HUES64 (cell line): Measurements from ENCODE around the gene RGS6.

Experiments used
- H3K27ac ChIP-seq: 2 replicates; pipeline ENCODE4 v1.7.0; 2013; ENCODE audit warnings: low read depth, low read length, inconsistent platforms
- H3K27me3 ChIP-seq: 2 replicates; pipeline ENCODE4 v1.6.1; 2013; ENCODE audit warnings: mild to moderate bottlenecking, low read length; ENCODE audit not compliant: insufficient read depth
- H3K36me3 ChIP-seq: 2 replicates; pipeline ENCODE4 v1.6.1; 2013; ENCODE audit warnings: mild to moderate bottlenecking, low read length; ENCODE audit not compliant: insufficient read depth
- H3K4me1 ChIP-seq: 2 replicates; pipeline ENCODE4 v1.6.1; 2013; ENCODE audit warnings: mild to moderate bottlenecking, low read length, moderate library complexity; ENCODE audit not compliant: insufficient read depth
- H3K4me3 ChIP-seq: 2 replicates; pipeline ENCODE4 v1.5.1; 2013; ENCODE audit warnings: mild to moderate bottlenecking, low read length, moderate library complexity
- H3K9ac ChIP-seq: 2 replicates; pipeline ENCODE4 v1.6.1; 2013; ENCODE audit warnings: mild to moderate bottlenecking, low read depth, low read length
- H3K9me3 ChIP-seq: 2 replicates; pipeline ENCODE4 v1.6.1; 2013; ENCODE audit warnings: low read depth, low read length; ENCODE audit not compliant: insufficient read depth
- WGBS: fragments of 150-250, 120-280 bp; methylation state at CpG from one replicate; pipeline ENCODE4 v1.1.7; 2013; ENCODE audit warnings: missing lambda C conversion rate; 5-methylcytosine and 5-hydroxymethylcytosine counted together

Gene RGS6

GRCh38 chr14:72186523-72186922 lies 254.3 kb downstream of the RGS6 start:
- WGBS: 85% methylated on average over 3 of the region's 3 CpGs
- Histone ChIP-seq H3K4me1 (no peaks in the 10 kb centered on the region), H3K4me3 (no peak overlapping the region), H3K9me3 (no peaks in the 10 kb centered on the region), H3K36me3 (no peaks in the 10 kb centered on the region), H3K27ac (no peak overlapping the region), H3K27me3 (no peaks in the 10 kb centered on the region), H3K9ac (no peak overlapping the region)

- Histone ChIP-seq H3K9me3 (no peaks in the 10 kb centered on the region), H3K27ac (no peak overlapping the region), H3K4me1 (no peaks in the 10 kb centered on the region), H3K36me3 (no peaks in the 10 kb centered on the region), H3K4me3 (no peak overlapping the region), H3K27me3 (no peaks in the 10 kb centered on the region), H3K9ac (no peak overlapping the region)
- 89% methylated on average over 4 of the region's 4 CpGs for WGBS
Observed at GRCh38 chr14:72196237-72197015, 264.2 kb downstream of the RGS6 start.

- Histone ChIP-seq H3K4me3 (no peak overlapping the region), H3K9me3 (0 out of 2 replicates have a peak, but pooled peaks cover 3% of the 10 kb centered on the region)
Observed at GRCh38 chr14:72201645-72202044, 269.4 kb downstream of the RGS6 start.

DNA sequence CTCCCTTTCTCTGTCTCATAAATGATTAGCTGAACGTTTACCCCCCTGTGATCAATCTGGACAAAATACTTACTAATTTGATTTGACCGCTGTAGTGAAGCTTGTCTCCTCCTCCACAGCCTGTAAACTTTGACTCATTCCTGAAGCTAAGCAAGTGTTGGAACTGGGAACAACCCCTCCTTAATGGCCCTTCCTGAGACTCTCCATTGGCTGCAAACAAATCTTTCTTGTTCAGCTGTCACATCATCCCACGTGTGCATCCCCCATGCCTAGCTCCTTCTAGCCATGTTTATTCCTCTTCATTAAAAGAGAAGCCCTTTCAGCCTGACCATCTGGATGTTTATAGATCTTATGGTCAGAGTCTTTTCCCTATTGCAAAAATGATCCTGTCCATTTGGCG lies 281.2 kb downstream of the RGS6 start:
- Histone ChIP-seq H3K4me1 (no peaks in the 10 kb centered on the region), H3K27ac (no peak overlapping the region), H3K27me3 (no peaks in the 10 kb centered on the region), H3K36me3 (no peaks in the 10 kb centered on the region), H3K9me3 (no peaks in the 10 kb centered on the region), H3K4me3 (no peak overlapping the region), H3K9ac (no peak overlapping the region)
- WGBS: 96% methylated on average over 3 of the region's 4 CpGs

More at GRCh38 chr14:72201645-72202044, 269.4 kb downstream of the RGS6 start:
- Histone ChIP-seq H3K27me3 (no peaks in the 10 kb centered on the region), H3K4me1 (no peaks in the 10 kb centered on the region), H3K27ac (no peak overlapping the region), H3K9ac (no peak overlapping the region), H3K36me3 (no peaks in the 10 kb centered on the region)

GRCh38 chr14:72215080-72215479 lies 282.9 kb downstream of the RGS6 start:
- Histone ChIP-seq H3K36me3 (no peaks in the 10 kb centered on the region), H3K9ac (no peak overlapping the region), H3K4me1 (no peaks in the 10 kb centered on the region), H3K9me3 (peaks cover 5% of the 10 kb centered on the region; the same call in 1 of the 2 replicates), H3K4me3 (no peak overlapping the region), H3K27ac (no peak overlapping the region), H3K27me3 (no peaks in the 10 kb centered on the region)
- 98% methylated on average over 2 of the region's 2 CpGs for WGBS

- Histone ChIP-seq H3K4me3 (no peak overlapping the region), H3K4me1 (no peaks in the 10 kb centered on the region), H3K36me3 (no peaks in the 10 kb centered on the region), H3K27ac (no peak overlapping the region), H3K27me3 (no peaks in the 10 kb centered on the region), H3K9me3 (peaks cover 23% of the 10 kb centered on the region), H3K9ac (no peak overlapping the region)
- 80% methylated on average over 1 of the region's 1 CpG for WGBS
Observed at GRCh38 chr14:72217135-72217534, 284.9 kb downstream of the RGS6 start.

DNA sequence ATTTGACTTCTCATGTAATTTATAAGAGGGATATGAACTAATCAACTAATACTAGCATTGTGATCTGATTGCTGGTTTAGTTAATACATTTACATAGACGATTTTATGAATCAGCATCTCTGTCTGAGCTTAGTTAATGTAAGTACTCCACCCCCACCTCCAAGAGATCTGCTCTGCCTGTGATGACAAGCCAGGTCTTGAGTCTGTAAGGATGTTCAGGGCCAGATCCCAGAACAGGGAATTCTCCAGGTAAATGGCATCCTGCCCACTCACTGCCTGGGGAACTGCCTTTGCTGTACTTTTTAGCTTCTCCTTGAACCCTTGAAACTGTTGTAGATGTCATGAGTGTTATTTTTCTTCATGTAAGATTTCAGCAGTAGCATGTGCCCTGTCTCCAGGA lies 289.8 kb downstream of the RGS6 start:
- H3K27me3 ChIP-seq: no peaks in the 10 kb centered on the region
- H3K9ac ChIP-seq: no peak overlapping the region
- H3K36me3 ChIP-seq: no peaks in the 10 kb centered on the region
- peaks cover 23% of the 10 kb centered on the region for H3K9me3 ChIP-seq
- H3K4me3 ChIP-seq: no peak overlapping the region
- 100% methylated on average over 1 of the region's 1 CpG for WGBS
- no peak overlapping the region for H3K27ac ChIP-seq
- no peaks in the 10 kb centered on the region for H3K4me1 ChIP-seq

DNA sequence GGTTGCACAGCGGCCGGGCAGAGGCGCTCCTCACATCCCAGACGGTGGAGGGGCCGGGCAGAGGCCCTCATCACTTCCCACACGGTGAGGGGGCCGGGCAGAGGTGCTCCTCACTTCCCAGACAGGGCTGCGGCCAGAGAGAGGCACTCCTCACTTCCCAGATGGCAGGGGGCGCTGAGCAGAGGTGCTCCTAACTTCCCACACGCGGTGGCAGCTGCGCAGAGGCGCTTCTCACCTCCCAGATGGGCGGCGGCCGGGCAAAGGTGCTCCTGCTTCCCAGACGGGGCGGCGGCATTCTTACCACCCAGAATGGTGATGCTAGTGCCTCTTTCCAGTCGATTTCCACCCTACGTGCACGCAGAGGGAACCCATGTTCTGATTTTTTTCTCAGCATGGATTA lies 304.4 kb downstream of the RGS6 start:
- H3K4me3 ChIP-seq: no peak overlapping the region
- H3K27ac ChIP-seq: no peak overlapping the region
- H3K4me1 ChIP-seq: no peaks in the 10 kb centered on the region
- no peak overlapping the region for H3K9ac ChIP-seq
- H3K9me3 ChIP-seq: 0 out of 2 replicates have a peak, but pooled peaks cover 4% of the 10 kb centered on the region
- no peaks in the 10 kb centered on the region for H3K36me3 ChIP-seq
- WGBS: 84% methylated on average over 22 of the region's 22 CpGs
- H3K27me3 ChIP-seq: no peaks in the 10 kb centered on the region

DNA sequence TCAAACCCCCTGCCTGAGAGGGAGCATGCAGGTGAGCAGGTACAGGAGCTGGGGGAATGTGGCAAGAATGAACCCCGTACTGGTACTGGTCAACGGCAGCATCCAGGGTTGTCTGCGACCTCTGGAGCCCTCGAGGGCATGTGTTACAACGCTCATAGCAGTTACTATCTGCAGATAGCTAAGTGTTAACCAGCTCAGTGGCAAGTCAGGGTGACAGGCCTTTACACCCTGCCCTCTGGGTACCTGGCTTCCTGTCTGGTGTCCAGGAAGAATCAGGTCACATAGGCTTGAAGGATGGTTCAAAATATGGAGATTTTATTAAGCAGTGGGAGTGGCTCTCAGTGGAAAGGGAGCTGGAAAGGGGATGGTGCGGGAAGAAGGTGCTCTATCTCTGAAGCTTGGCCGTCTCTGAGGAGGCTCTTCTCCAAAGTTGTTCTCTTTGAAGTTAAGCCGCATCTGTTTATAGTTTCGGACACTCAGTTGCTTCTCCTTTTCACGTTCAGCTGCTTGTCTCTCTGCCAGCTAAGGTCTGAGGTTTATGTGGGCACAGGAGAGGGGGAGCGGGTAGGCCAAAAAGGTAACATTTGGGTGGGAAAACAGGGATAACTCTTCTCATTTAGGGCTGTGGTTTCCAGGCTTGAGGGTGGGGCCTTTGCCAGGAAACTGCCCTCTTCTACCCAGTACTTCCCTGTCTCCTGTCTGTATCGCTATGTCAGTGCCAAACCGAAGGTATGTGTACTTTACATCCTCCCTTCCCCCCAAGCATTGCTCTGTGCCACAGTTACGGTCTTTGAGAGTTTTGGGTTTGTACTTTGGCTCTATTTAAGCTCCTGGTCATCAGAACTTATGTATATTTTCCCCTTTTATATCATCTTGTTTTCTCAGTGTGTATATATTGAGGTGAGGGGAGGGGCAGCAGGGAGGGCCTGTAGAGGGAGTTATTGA lies 305.8 kb downstream of the RGS6 start:
- no peak overlapping the region for H3K27ac ChIP-seq
- no peak overlapping the region for H3K9ac ChIP-seq
- no peak overlapping the region for H3K4me3 ChIP-seq
- 95% methylated on average over 12 of the region's 14 CpGs for WGBS
- H3K4me1 ChIP-seq: peaks cover 1% of the 10 kb centered on the region; the same call in 1 of the 2 replicates
- no peaks in the 10 kb centered on the region for H3K27me3 ChIP-seq
- 0 out of 2 replicates have a peak, but pooled peaks cover 4% of the 10 kb centered on the region for H3K9me3 ChIP-seq
- no peaks in the 10 kb centered on the region for H3K36me3 ChIP-seq

DNA sequence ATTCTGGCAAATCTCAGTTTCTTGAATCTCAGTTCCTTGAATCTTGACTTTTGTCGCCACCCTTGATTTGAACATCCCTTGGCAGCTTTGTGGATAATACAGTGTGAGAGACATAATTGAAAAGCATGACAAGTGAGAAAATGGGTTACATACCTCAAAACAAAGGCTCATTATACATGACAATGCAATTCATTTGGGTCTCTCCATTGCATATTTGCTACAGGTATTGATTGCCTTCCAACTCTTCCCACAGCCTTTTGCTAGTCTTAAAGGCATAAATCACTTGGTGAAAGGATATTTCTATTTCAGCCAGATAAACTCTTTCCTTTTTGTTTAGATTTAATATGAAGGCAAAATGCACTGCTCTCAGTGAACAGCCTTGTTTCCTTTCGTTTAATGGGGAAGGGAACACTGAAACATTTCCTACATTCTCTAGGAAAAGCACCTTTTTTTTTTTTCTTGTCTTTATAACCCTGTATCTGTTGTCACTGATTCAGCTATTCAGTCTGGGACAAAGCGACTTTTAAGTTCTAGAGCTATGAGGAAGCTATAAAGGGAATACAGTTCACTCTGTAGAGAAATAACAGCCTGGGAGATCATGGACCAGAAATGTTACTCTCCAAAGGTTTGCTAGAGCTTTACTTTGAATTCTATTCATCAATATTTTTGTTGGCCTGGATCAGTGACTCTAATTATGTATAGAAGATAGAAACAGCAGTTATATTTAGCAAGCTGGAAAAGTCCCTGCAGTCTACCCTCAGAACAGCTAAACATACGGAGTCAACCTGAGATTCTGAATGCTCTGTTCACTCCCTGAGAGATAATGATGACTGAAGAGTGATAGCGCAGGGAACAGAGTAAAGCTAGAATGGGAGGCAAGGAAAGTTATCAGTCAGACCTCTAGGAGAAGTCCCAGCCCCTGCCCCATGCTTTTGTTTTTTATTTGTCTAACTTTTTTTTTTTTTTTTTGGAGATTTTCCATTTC lies 311.4 kb downstream of the RGS6 start:
- Histone ChIP-seq H3K36me3 (no peaks in the 10 kb centered on the region; the same call in 1 of the 2 replicates), H3K9ac (peak overlapping the region; percentile 29; the same call in 1 of the 2 replicates), H3K4me3 (0 out of 2 replicates have a peak overlapping the region, but pooled peaks have one; percentile 6), H3K27ac (peak overlapping the region; percentile 90), H3K4me1 (peaks cover 13% of the 10 kb centered on the region), H3K9me3 (peaks cover 14% of the 10 kb centered on the region), H3K27me3 (no peaks in the 10 kb centered on the region)
- 82% methylated on average over 4 of the region's 5 CpGs for WGBS
